ENCODE data around the gene AQP10.
A peak's percentile ranks its signal among the peaks of the same experiment; 100 is the strongest.
"Not testable (repeated sequence)": the region's sequence is repeated elsewhere in the genome, so short reads cannot be mapped to it uniquely, and the experiment has no call there.

Gene AQP10

DNA sequence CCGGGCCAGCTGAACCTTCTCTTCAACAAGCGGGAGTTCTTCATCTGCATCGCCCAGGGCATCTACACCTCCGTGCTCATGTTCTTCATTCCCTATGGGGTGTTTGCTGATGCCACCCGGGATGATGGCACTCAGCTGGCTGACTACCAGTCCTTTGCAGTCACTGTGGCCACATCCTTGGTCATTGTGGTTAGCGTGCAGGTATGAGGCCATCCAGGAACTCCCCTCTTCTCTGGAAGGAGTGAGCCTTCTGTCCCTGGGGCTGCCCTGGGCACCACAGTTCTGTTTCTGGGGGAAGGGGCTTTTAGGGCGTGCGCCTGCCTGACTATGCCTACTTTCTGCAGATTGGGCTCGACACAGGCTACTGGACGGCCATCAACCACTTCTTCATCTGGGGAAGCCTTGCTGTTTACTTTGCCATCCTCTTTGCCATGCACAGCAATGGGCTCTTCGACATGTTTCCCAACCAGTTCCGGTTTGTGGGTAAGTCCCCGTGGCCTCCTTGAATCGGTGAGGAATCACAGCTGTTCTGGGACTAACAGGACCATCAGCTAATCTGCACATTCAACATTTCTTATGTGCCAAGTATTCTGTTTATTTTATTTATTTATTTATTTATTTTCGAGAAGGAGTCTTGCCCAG lies 25.5 kb downstream of the AQP10 start:
- no peak for DNase-seq

DNA sequence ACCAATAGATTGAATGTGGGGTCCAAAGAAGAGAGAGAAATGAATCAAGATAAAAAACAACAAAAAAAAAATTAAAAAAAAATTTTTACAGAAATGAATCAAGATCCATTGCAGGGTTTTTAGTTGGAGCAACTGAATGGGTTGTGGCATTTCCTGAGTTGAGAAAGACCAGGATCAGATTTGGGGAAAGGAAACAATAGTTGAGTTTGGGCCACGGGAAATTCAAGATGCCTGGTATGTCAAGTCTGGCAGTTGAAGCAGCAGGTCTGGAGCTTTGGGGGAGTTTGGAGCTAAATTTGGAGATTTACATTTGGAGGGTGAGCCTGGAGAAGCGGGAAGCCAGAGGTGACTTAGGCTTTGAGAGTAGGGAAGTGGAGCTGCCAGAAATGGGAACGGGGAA lies 27.1 kb downstream of the AQP10 start:
- no peak for DNase-seq

- no peak for DNase-seq
Observed at GRCh38 chr1:154348429-154349076, 27.7 kb downstream of the AQP10 start.

GRCh38 chr1:154349121-154349520 lies 28.2 kb downstream of the AQP10 start:
- no peak for DNase-seq

DNA sequence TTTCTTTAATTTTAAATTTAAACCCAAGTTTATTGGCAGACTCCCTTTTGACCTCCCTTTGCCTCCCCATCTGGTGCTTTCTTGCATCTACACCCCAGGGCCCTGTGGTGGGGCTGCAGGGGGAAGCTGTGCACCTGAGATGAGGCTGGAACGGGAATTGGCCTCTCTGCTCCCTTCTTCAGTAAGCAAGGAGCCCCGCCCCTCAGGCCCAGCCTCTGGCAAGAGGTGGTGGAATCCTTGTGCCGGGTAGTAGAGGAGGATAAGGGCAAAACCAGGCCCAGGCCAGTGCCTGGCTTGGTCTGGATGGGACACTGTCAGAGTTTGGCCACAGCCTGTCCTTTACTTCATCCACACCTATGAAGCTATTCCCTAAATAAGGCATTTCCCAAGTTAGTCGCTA lies 29.5 kb downstream of the AQP10 start:
- DNase-seq, result no peak

GRCh38 chr1:154351363-154352068 lies 30.6 kb downstream of the AQP10 start:
- no peak for DNase-seq

DNA sequence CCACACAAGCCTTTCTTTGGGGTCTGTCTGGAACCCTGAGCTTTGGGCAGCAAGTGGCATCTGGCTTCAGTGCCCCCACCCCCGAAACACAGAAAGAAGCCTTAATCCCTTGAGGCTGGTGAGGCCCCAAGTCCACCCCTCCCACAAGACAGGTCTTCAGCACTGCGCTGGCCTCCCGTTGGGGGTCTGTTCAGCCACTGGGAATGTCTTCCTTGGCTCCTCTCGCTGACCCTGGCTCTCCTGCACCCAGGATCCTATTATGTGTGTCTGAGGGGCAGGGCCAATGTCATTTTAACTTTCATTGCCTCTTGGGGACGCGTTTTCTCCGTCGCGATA lies 31.3 kb downstream of the AQP10 start:
- DNase-seq, result no peak

- DNase-seq, result peak; percentile 58
Observed at GRCh38 chr1:154352581-154353459, 31.9 kb downstream of the AQP10 start.

DNA sequence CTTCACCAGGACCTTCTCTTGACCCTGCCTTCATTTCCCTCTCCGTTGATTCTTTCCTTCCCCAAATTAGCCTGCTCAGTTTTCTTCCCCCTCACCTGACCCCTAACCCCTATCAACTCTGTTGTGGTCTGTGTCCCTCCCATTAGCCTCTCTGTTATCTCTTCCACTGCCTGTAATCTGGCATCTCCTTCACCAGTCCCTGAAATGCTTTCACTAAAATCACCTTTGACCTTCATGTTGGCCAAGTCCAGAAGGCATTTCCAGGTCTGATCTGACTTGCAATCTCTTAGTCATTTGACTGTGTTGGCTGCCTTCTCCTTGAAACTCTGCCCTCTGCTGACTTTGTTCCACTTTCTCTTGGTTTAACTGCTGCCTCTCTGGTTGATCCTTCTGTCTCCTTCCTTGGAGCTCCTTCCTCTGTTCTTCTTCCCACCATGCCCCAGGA lies 32.6 kb downstream of the AQP10 start:
- DNase-seq, result peak; percentile 49

- no peak for DNase-seq
Observed at GRCh38 chr1:154353966-154354365, 33.1 kb downstream of the AQP10 start.

- no peak for DNase-seq
Observed at GRCh38 chr1:154358519-154358918, 37.6 kb downstream of the AQP10 start.

DNA sequence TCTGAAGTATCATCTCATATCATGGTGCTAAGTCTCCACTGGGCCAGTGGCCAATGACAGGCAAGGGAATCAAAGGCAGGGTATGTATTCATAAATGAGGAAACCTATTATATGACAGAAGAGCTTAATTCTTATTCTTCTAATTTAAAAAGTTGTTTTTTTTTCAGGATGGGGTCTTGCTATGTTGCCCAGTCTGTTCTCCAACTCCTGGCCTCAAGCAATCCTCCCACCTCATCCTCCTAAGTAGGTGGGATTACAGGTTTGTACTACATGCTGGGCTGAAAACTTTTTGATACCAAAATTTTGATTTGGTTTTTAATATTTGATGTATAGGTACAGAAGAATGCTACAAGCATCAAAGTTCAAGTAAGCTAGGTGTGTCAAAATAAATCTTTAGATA lies 39.4 kb downstream of the AQP10 start:
- DNase-seq, result no peak

GRCh38 chr1:154360881-154361280 lies 40.0 kb downstream of the AQP10 start:
- not testable (repeated sequence) for DNase-seq

- DNase-seq, result no peak
Observed at GRCh38 chr1:154361357-154361756, 40.5 kb downstream of the AQP10 start.

DNA sequence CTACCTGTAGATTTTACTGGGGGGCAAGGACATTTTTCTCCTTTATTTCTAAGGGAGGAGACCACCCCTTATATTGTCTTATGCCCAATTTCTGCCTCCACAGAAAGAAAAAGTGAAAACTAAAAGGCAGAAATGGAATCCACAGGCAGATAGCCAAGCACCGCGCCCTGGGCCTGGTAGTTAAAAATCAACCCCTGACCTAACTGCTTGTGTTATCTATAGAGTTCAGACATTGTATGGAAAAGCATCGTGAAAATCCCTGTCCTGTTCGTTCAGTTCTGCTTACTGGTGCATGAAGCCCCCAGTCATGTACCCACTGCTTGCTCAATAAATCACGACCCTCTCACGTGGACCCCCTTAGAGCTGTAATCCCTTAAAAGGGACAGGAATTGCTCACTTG lies 50.5 kb downstream of the AQP10 start:
- no peak for DNase-seq

DNA sequence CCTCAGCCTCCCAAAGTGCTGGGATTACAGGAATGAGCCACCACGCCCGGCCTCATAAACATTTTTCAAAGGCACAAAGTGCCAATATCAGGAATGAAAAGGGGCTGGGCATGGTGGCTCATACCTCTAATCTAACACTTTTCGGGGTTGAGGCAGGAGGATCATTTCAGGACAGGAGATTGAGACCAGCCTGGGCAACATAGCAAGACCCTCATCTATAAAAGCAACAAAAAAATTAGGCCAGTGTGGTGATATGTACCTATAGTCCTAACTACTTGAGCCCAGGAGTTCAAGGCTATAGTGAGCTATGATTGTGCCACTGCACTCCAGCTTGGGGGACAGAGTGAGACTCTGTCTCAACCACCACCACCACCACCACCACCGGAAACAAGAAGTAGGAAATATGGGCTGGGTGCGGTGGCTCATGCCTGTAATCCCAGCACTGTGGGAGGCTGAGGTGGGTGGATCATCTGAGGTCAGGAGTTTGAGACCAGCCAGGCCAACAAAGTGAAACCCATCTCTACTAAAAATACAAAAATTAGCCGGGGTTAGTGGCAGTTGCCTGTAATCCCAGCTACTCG lies 53.0 kb downstream of the AQP10 start:
- DNase-seq, result not testable (repeated sequence)
